ENCODE results near the gene DOCK3. TPM values are rescaled to one million over a fixed set of nuclear protein-coding genes. Genes with fewer than 3 reads are reported as not detected.

The DOCK3 gene
- total RNA-seq, 1 experiment from 2014 or later: 5.6 TPM

- Mint-ChIP-seq H3K27me3 (ENCODE audit: low read depth) (no peaks in the 10 kb centered on the region), H3K36me3 (peaks cover 13% of the 10 kb centered on the region), H3K4me3 (no peak overlapping the region), H3K9me3 (peaks cover 21% of the 10 kb centered on the region), H3K4me1 (no peaks in the 10 kb centered on the region), H3K27ac (no peak overlapping the region)
- ChIA-PET CTCF (no interaction called here), POLR2A (no interaction called here)
- DNase-seq (ENCODE audit: low spot score) (no peak), ATAC-seq (no peak)
- TF ChIP-seq JAZF1 (CRISPR knock-in tag; IDR thresholded peaks at IDR 0.05) (no peak), PRRX2 (CRISPR knock-in tag; IDR thresholded peaks at IDR 0.05) (no peak), TCF7 (CRISPR knock-in tag; IDR thresholded peaks at IDR 0.05; ENCODE audit: low read depth) (no peak), JUN (CRISPR knock-in tag; IDR thresholded peaks at IDR 0.05) (no peak), CBFB (CRISPR knock-in tag; IDR thresholded peaks at IDR 0.05; ENCODE audit: low read depth) (no peak), CTCF (IDR thresholded peaks at IDR 0.05) (no peak), GRHL2 (CRISPR knock-in tag; IDR thresholded peaks at IDR 0.05; ENCODE audit: insufficient replicate concordance, severe bottlenecking) (no peak), NR2C2 (CRISPR knock-in tag; IDR thresholded peaks at IDR 0.05) (no peak), NR3C1 (CRISPR knock-in tag; conservative IDR thresholded peaks at IDR 0.05; ENCODE audit: low read depth) (no peak), GTF2I (CRISPR knock-in tag; conservative IDR thresholded peaks at IDR 0.05) (no peak), FOXP4 (CRISPR knock-in tag; IDR thresholded peaks at IDR 0.05) (no peak), IRF2 (CRISPR knock-in tag; IDR thresholded peaks at IDR 0.05; ENCODE audit: borderline replicate concordance, low read depth) (no peak), E2F1 (CRISPR knock-in tag; IDR thresholded peaks at IDR 0.05) (no peak), FOXJ3 (CRISPR knock-in tag; IDR thresholded peaks at IDR 0.05; ENCODE audit: borderline replicate concordance) (no peak), RELA (CRISPR knock-in tag; IDR thresholded peaks at IDR 0.05; ENCODE audit: borderline replicate concordance) (no peak), FOXK1 (CRISPR knock-in tag; IDR thresholded peaks at IDR 0.05) (no peak)
Observed at GRCh38 chr3:51243924-51244323, 569.2 kb downstream of the DOCK3 start.

GRCh38 chr3:51245867-51246266 lies 571.1 kb downstream of the DOCK3 start:
- ChIA-PET POLR2A (no interaction called here), CTCF (no interaction called here)
- Mint-ChIP-seq H3K27me3 (ENCODE audit: low read depth) (no peaks in the 10 kb centered on the region; the same call in 1 of the 2 replicates), H3K4me3 (no peak overlapping the region), H3K36me3 (peaks cover 17% of the 10 kb centered on the region), H3K27ac (no peak overlapping the region), H3K9me3 (peaks cover 20% of the 10 kb centered on the region), H3K4me1 (no peaks in the 10 kb centered on the region)
- TF ChIP-seq NR2C2 (CRISPR knock-in tag; IDR thresholded peaks at IDR 0.05): no peak
- no peak for TF ChIP-seq ZSCAN18 (CRISPR knock-in tag; IDR thresholded peaks at IDR 0.05)
- no peak for TF ChIP-seq E2F5 (CRISPR knock-in tag; IDR thresholded peaks at IDR 0.05)
- TF ChIP-seq ELF4 (CRISPR knock-in tag; IDR thresholded peaks at IDR 0.05; ENCODE audit: low read depth): no peak
- no peak for TF ChIP-seq CDX4 (CRISPR knock-in tag; IDR thresholded peaks at IDR 0.05; ENCODE audit: borderline replicate concordance)
- no peak for TF ChIP-seq ZNF512 (CRISPR knock-in tag; IDR thresholded peaks at IDR 0.05; ENCODE audit: borderline replicate concordance)
- no peak for TF ChIP-seq TEAD4 (CRISPR knock-in tag; IDR thresholded peaks at IDR 0.05)
- no peak for TF ChIP-seq KAT7 (CRISPR knock-in tag; IDR thresholded peaks at IDR 0.05; ENCODE audit: borderline replicate concordance)
- no peak for TF ChIP-seq GABPB1 (CRISPR knock-in tag; IDR thresholded peaks at IDR 0.05)
- no peak for TF ChIP-seq ZNF219 (CRISPR knock-in tag; IDR thresholded peaks at IDR 0.05; ENCODE audit: borderline replicate concordance)
- TF ChIP-seq ZNF121 (CRISPR knock-in tag; IDR thresholded peaks at IDR 0.05): no peak
- ATAC-seq (no peak), DNase-seq (ENCODE audit: low spot score) (no peak)

All from WTC11 (cell line).